ENCODE measurements around the gene KCNE1.

The KCNE1 gene

GRCh38 chr21:34548781-34549376 is 36.9 kb upstream of the KCNE1 start:
- Mint-ChIP-seq H3K27me3 (ENCODE audit: low read depth, poor library complexity) (no peaks in the 10 kb centered on the region), H3K4me1 (peaks cover 19% of the 10 kb centered on the region), H3K36me3 (ENCODE audit: low read depth) (no peaks in the 10 kb centered on the region), H3K4me3 (no peak overlapping the region), H3K27ac (no peak overlapping the region), H3K9me3 (peaks cover 7% of the 10 kb centered on the region)
- no peak for DNase-seq
- TF ChIP-seq CTCF (IDR thresholded peaks at IDR 0.05) = no peak

GRCh38 chr21:34546542-34546941 is 34.5 kb upstream of the KCNE1 start:
- no peaks in the 10 kb centered on the region for H3K27me3 Mint-ChIP-seq (ENCODE audit: low read depth, poor library complexity)
- H3K4me1 Mint-ChIP-seq = peaks cover 19% of the 10 kb centered on the region
- H3K27ac Mint-ChIP-seq = no peak overlapping the region
- DNase-seq = no peak
- H3K4me3 Mint-ChIP-seq = no peak overlapping the region
- peaks cover 13% of the 10 kb centered on the region for H3K9me3 Mint-ChIP-seq
- H3K36me3 Mint-ChIP-seq (ENCODE audit: low read depth) = peaks cover 5% of the 10 kb centered on the region
- TF ChIP-seq CTCF (IDR thresholded peaks at IDR 0.05) = no peak

GRCh38 chr21:34545079-34545884 is 33.3 kb upstream of the KCNE1 start:
- TF ChIP-seq CTCF (IDR thresholded peaks at IDR 0.05) = no peak
- Mint-ChIP-seq H3K4me3 (no peak overlapping the region), H3K4me1 (peaks cover 19% of the 10 kb centered on the region), H3K27me3 (ENCODE audit: low read depth, poor library complexity) (no peaks in the 10 kb centered on the region), H3K36me3 (ENCODE audit: low read depth) (peaks cover 5% of the 10 kb centered on the region), H3K9me3 (peaks cover 13% of the 10 kb centered on the region), H3K27ac (peak overlapping the region; percentile 35)
- no peak for DNase-seq

- Mint-ChIP-seq H3K27me3 (ENCODE audit: low read depth, poor library complexity) (no peaks in the 10 kb centered on the region), H3K4me1 (peaks cover 19% of the 10 kb centered on the region), H3K36me3 (ENCODE audit: low read depth) (peaks cover 5% of the 10 kb centered on the region), H3K4me3 (no peak overlapping the region), H3K9me3 (peaks cover 13% of the 10 kb centered on the region), H3K27ac (no peak overlapping the region)
- peak; percentile 22 for DNase-seq
- peak; percentile 16 for TF ChIP-seq CTCF (IDR thresholded peaks at IDR 0.05)
Observed at GRCh38 chr21:34544032-34544496, 32.1 kb upstream of the KCNE1 start.

GRCh38 chr21:34543017-34543416 is 31.0 kb upstream of the KCNE1 start:
- Mint-ChIP-seq H3K4me3 (no peak overlapping the region), H3K4me1 (peaks cover 19% of the 10 kb centered on the region), H3K27ac (no peak overlapping the region), H3K36me3 (ENCODE audit: low read depth) (peaks cover 5% of the 10 kb centered on the region), H3K9me3 (peaks cover 13% of the 10 kb centered on the region), H3K27me3 (ENCODE audit: low read depth, poor library complexity) (no peaks in the 10 kb centered on the region)
- no peak for DNase-seq
- TF ChIP-seq CTCF (IDR thresholded peaks at IDR 0.05) = no peak
